H1 (cell line): Measurements from ENCODE around the gene EFEMP1. TPM values are rescaled to one million over a fixed set of nuclear protein-coding genes. Genes with fewer than 3 reads are reported as not detected.

Experiments used
- CTCF ChIA-PET: fragments of 300-600 bp; sonication (Branson Sonifier 250); formaldehyde crosslinking; loops from one replicate; lab custom pipeline; 2021; ENCODE audit not compliant: partially characterized antibody; lab: Charles Lee
- POLR2A ChIA-PET: fragments of 300-600 bp; sonication (Branson Sonifier 250); formaldehyde crosslinking; loops from one replicate; lab custom pipeline; 2021; ENCODE audit warnings: inconsistent platforms; ENCODE audit not compliant: partially characterized antibody; lab: Charles Lee
- DNase-seq, 2 experiments: peaks; one replicate each; pipeline versions ENCODE4 v3.0.0 to v3.0.0-alpha.2; 2010 to 2022; ENCODE audit warnings: low spot score in 2 of 2, low read depth in 1 of 2, mixed read lengths in 1 of 2
- FAIRE-seq: peaks from 2 replicates; lab custom pipeline; 2011; peaks lifted over from hg19 to GRCh38; lab: Jason Lieb, UNC
- H2AFZ ChIP-seq: 2 replicates; pipeline ENCODE4 v1.8.1; 2012; ENCODE audit warnings: low read length, inconsistent platforms
- H2AK5ac ChIP-seq: 2 replicates; pipeline ENCODE4 v1.6.1; 2013; ENCODE audit warnings: low read depth, low read length
- H2BK120ac ChIP-seq: replicated peaks from 2 replicates; pipeline ENCODE3; 2013; ENCODE audit warnings: low read depth, low read length, inconsistent platforms
- H2BK12ac ChIP-seq: 2 replicates; pipeline ENCODE4 v1.6.1; 2013; ENCODE audit warnings: low read depth, low read length
- H2BK15ac ChIP-seq: 2 replicates; pipeline ENCODE4 v1.6.1; 2013; ENCODE audit warnings: low read length
- H2BK20ac ChIP-seq: 2 replicates; pipeline ENCODE4 v1.6.1; 2013; ENCODE audit warnings: low read length
- H2BK5ac ChIP-seq: 2 replicates; pipeline ENCODE4 v1.6.1; 2013; ENCODE audit warnings: low read depth, low read length
- H3K14ac ChIP-seq: 2 replicates; pipeline ENCODE4 v1.6.1; 2013; ENCODE audit warnings: inconsistent platforms; ENCODE audit not compliant: insufficient read length
- H3K18ac ChIP-seq: 2 replicates; pipeline ENCODE4 v1.6.1; 2013; ENCODE audit warnings: low read length; ENCODE audit errors: extremely low read depth
- H3K23ac ChIP-seq: 2 replicates; pipeline ENCODE4 v1.6.1; 2013; ENCODE audit warnings: inconsistent platforms; ENCODE audit not compliant: insufficient read length
- H3K23me2 ChIP-seq: 2 replicates; pipeline ENCODE4 v1.6.1; 2013; ENCODE audit warnings: low read depth, low read length
- H3K27ac ChIP-seq: 2 replicates; pipeline ENCODE4 v1.6.1; 2011; ENCODE audit warnings: low read depth, low read length, inconsistent platforms
- H3K27me3 ChIP-seq, 4 experiments: replicated peaks in 1 of 4; 1 replicate in 1 of 4; 2 replicates in 3 of 4; pipeline versions ENCODE4 v1.6.1 to v1.8.1; 2011 to 2013; ENCODE audit warnings: low read length in 3 of 4, mild to moderate bottlenecking in 3 of 4, inconsistent platforms in 2 of 4, mixed read lengths in 2 of 4, moderate library complexity in 1 of 4; ENCODE audit not compliant: control insufficient read depth in 3 of 4, insufficient read depth in 3 of 4; ENCODE audit errors: extremely low read depth in 1 of 4
- H3K36me3 ChIP-seq, 4 experiments: 2 replicates each; pipeline versions ENCODE4 v1.6.1 to v1.8.1; 2011 to 2013; ENCODE audit warnings: mild to moderate bottlenecking in 4 of 4, low read length in 3 of 4, moderate library complexity in 2 of 4, control low read depth in 1 of 4, inconsistent platforms in 1 of 4; ENCODE audit not compliant: insufficient read depth in 4 of 4, control insufficient read depth in 2 of 4
- H3K4ac ChIP-seq: replicated peaks from 2 replicates; pipeline ENCODE3; 2013; ENCODE audit warnings: low read length, low read depth, mixed read lengths, inconsistent platforms; ENCODE audit not compliant: insufficient read length
- H3K4me1 ChIP-seq, 4 experiments: replicated peaks in 1 of 4; 1 replicate in 1 of 4; 2 replicates in 3 of 4; pipeline versions ENCODE4 v1.6.1 to v1.8.1; 2011 to 2013; ENCODE audit warnings: low read length in 3 of 4, inconsistent platforms in 2 of 4, mixed read lengths in 1 of 4; ENCODE audit not compliant: insufficient read depth in 4 of 4, control insufficient read depth in 3 of 4
- H3K4me2 ChIP-seq, 2 experiments: 2 replicates each; pipeline versions ENCODE4 v1.6.1 to v1.8.1; 2011 to 2013; ENCODE audit warnings: low read depth in 2 of 2, low read length in 2 of 2, control low read depth in 1 of 2, inconsistent platforms in 1 of 2, mild to moderate bottlenecking in 1 of 2; ENCODE audit not compliant: insufficient read depth in 1 of 2
- H3K4me3 ChIP-seq, 4 experiments: fragments of 200-600, 300-600 bp in 1 of 4; sonication (generic), shearing (Covaris generic), sonication (Bioruptor Twin) in 1 of 4; 2 replicates each; pipeline versions ENCODE4 v1.5.1 to v1.8.1; 2011 to 2016; ENCODE audit warnings: low read length in 4 of 4, low read depth in 3 of 4, control low read depth in 2 of 4, inconsistent platforms in 2 of 4, mild to moderate bottlenecking in 2 of 4, mixed read lengths in 1 of 4, moderate library complexity in 1 of 4; ENCODE audit not compliant: insufficient read depth in 2 of 4; ENCODE audit errors: extremely low read depth in 1 of 4
- H3K56ac ChIP-seq: replicated peaks from 2 replicates; pipeline ENCODE3; 2013; ENCODE audit warnings: low read depth, mild to moderate bottlenecking, mixed read lengths, low read length, inconsistent platforms; ENCODE audit not compliant: insufficient read length
- H3K79me1 ChIP-seq: 2 replicates; pipeline ENCODE4 v1.6.1; 2013; ENCODE audit warnings: low read depth, low read length, control low read depth
- H3K79me2 ChIP-seq, 2 experiments: 2 replicates each; pipeline versions ENCODE4 v1.6.1 to v1.8.1; 2012 to 2013; ENCODE audit warnings: low read length in 2 of 2, mild to moderate bottlenecking in 2 of 2, inconsistent platforms in 1 of 2; ENCODE audit not compliant: insufficient read depth in 2 of 2, control insufficient read depth in 1 of 2
- H3K9ac ChIP-seq, 4 experiments: replicated peaks in 1 of 4; 1 replicate in 1 of 4; 2 replicates in 3 of 4; pipeline versions ENCODE4 v1.6.1 to v1.8.1; 2011 to 2013; ENCODE audit warnings: low read depth in 3 of 4, low read length in 3 of 4, control low read depth in 2 of 4, mild to moderate bottlenecking in 2 of 4, moderate library complexity in 2 of 4, inconsistent platforms in 1 of 4; ENCODE audit errors: extremely low read depth in 1 of 4
- H3K9me3 ChIP-seq, 2 experiments: 2 replicates each; pipeline versions ENCODE4 v1.6.1 to v1.8.1; 2012 to 2013; ENCODE audit warnings: mild to moderate bottlenecking in 2 of 2, moderate library complexity in 2 of 2, control low read depth in 1 of 2, inconsistent platforms in 1 of 2, low read depth in 1 of 2, low read length in 1 of 2, mixed read lengths in 1 of 2; ENCODE audit not compliant: insufficient read depth in 2 of 2
- H4K20me1 ChIP-seq, 2 experiments: replicated peaks in 1 of 2; 2 replicates each; pipeline versions ENCODE3 to v1.8.1; 2011 to 2013; ENCODE audit warnings: inconsistent platforms in 2 of 2, low read length in 2 of 2, mild to moderate bottlenecking in 1 of 2; ENCODE audit not compliant: insufficient read depth in 2 of 2, control insufficient read depth in 1 of 2
- H4K5ac ChIP-seq: 2 replicates; pipeline ENCODE4 v1.6.1; 2013; ENCODE audit warnings: low read length, low read depth, mixed read lengths, inconsistent platforms; ENCODE audit not compliant: insufficient read length
- H4K8ac ChIP-seq: 2 replicates; pipeline ENCODE4 v1.8.0; 2013; ENCODE audit warnings: mild to moderate bottlenecking, moderate library complexity, low read length, inconsistent platforms; ENCODE audit not compliant: insufficient read depth; ENCODE audit errors: extremely low read depth
- H4K91ac ChIP-seq: replicated peaks from 2 replicates; pipeline ENCODE3; 2013; ENCODE audit warnings: low read length, mixed read lengths, inconsistent platforms; ENCODE audit not compliant: insufficient read length
- ATF2 ChIP-seq: IDR thresholded peaks from 2 replicates; pipeline ENCODE4 v1.6.1; 2012; ENCODE audit warnings: low read length, inconsistent platforms
- BCL11A ChIP-seq, 2 experiments: IDR thresholded peaks; one replicate each; pipeline ENCODE4 v1.6.1; 2011; ENCODE audit warnings: low read depth in 2 of 2, low read length in 2 of 2, mild to moderate bottlenecking in 2 of 2
- CBX8 ChIP-seq: fragments of 300-800, 300-1000 bp; sonication (generic); IDR thresholded peaks from 2 replicates; pipeline ENCODE4 v1.7.1; 2016; ENCODE audit warnings: low read depth, low read length, borderline replicate concordance
- CEBPB ChIP-seq: IDR thresholded peaks from 2 replicates; pipeline ENCODE4 v1.6.1; 2012; ENCODE audit warnings: low read depth, low read length
- EGR1 ChIP-seq: IDR thresholded peaks from 2 replicates; pipeline ENCODE4 v1.6.1; 2011; ENCODE audit warnings: low read depth, low read length, borderline replicate concordance
- HDAC2 ChIP-seq, 2 experiments: fragments of 300-600 bp in 1 of 2; sonication (generic) in 1 of 2; IDR thresholded peaks; 2 replicates each; pipeline ENCODE4 v1.6.1; 2011 to 2012; ENCODE audit warnings: low read depth in 2 of 2, low read length in 2 of 2, mild to moderate bottlenecking in 2 of 2, moderate library complexity in 2 of 2, borderline replicate concordance in 1 of 2, inconsistent platforms in 1 of 2
- NANOG ChIP-seq: IDR thresholded peaks from 2 replicates; pipeline ENCODE4 v1.6.1; 2011; ENCODE audit warnings: low read length, low read depth, mild to moderate bottlenecking, inconsistent platforms; ENCODE audit not compliant: insufficient read depth, poor library complexity, severe bottlenecking
- RNF2 ChIP-seq: fragments of 200-900, 300-1000 bp; sonication (generic); IDR thresholded peaks from 2 replicates; pipeline ENCODE4 v1.7.1; 2016; ENCODE audit warnings: borderline replicate concordance, low read depth, mild to moderate bottlenecking, antibody characterized with exemption, low read length; ENCODE audit not compliant: poor library complexity, severe bottlenecking; ENCODE audit errors: missing control alignments
- TBP ChIP-seq: IDR thresholded peaks from 2 replicates; pipeline ENCODE4 v1.6.1; 2011; ENCODE audit warnings: low read depth, low read length, improper control_type of control experiment
- TEAD4 ChIP-seq: IDR thresholded peaks from 2 replicates; pipeline ENCODE4 v1.6.1; 2012; ENCODE audit warnings: low read depth, low read length, inconsistent platforms, mixed read lengths
- WGBS, 2 experiments: shearing (Covaris generic) in 1 of 2; methylation state at CpG; one replicate each; pipeline versions ENCODE4 v1.1.6 to v1.1.7; 2013 to 2015; ENCODE audit warnings: low lambda C conversion rate in 2 of 2, mixed read lengths in 2 of 2, inconsistent platforms in 1 of 2, low coverage in 1 of 2, missing lambda C conversion rate in 1 of 2; ENCODE audit not compliant: insufficient replicate concordance in 2 of 2, insufficient coverage in 1 of 2, insufficient read length in 1 of 2; ENCODE audit errors: extremely low coverage in 1 of 2, missing lambda C conversion rate in 1 of 2; 5-methylcytosine and 5-hydroxymethylcytosine counted together
- polyA plus RNA-seq, 7 experiments: library from polyadenylated mRNA; depleted of rRNA in 3 of 7; stranded (reverse) in 5 of 7; unstranded in 2 of 7; fragments of >200 nt in 5 of 7; fragments of 200-250 nt in 2 of 7; gene quantifications; 1 replicate in 5 of 7; 2 replicates in 1 of 7; 4 replicates in 1 of 7; pipeline versions ENCODE4 v1.2.1 to v1.2.3, GENCODE V29; 2011 to 2013; ENCODE audit warnings: missing spikeins in 2 of 7, mixed read lengths in 2 of 7
- total RNA-seq: library from RNA; stranded (reverse); fragmentation: NEBNext Ultra II Directional; extraction: Animal tissue kit (Norgen Biotek cat#: 25700); gene quantifications from 2 replicates; pipeline ENCODE4 v1.2.1, GENCODE V29; 2021

Gene EFEMP1
- total and polyA plus RNA-seq, 2 of the 8 experiments (the other 6 are each of a cell fraction or from before 2014, with no cell fraction given): 15.5 to 19.7 TPM

DNA sequence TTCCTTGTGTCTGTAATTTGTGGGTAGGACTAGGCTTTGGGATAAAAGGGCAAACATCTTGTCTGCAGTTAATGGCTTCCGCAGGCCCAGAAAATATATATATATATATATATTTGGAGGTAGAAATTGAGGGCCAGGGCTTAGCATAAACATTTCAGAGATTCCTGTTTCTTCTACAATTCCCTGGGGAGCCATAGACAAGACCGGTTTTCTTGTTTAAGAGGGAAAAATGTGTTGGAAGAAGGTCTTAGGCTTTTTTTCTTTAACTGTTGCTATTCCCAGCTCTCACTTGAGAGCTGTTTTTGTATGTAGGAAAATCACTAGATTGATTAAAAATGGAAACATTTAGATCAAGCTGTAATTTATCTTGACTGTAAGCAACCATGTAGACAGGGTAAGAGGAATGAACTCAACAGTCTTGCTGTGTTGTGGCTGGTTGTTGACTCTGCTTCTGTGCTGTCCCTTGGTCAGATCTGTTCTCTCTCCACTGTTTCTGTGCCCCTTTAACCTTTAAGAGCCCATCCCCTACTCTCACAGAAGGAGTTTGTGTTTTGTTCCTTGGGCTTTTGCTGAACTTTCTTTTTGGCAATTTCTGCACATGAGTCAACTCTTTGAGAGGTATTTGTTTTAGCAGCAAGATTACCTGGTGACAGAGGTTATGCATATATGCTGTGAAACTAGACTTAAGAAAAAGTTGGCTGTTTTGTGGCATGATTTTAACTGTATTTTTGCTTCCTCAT is 58.3 kb downstream of the EFEMP1 start:
- H4K91ac ChIP-seq: no peak overlapping the region
- no peak overlapping the region for H2BK5ac ChIP-seq
- H3K27ac ChIP-seq: no peak overlapping the region
- H2BK120ac ChIP-seq: no peak overlapping the region
- no peaks in the 10 kb centered on the region for H3K36me3 ChIP-seq
- H2BK20ac ChIP-seq: no peak overlapping the region
- H2AFZ ChIP-seq: no peak overlapping the region
- H2BK15ac ChIP-seq: no peak overlapping the region
- no peaks in the 10 kb centered on the region for H4K20me1 ChIP-seq
- no peaks in the 10 kb centered on the region for H3K4me1 ChIP-seq
- no peak overlapping the region for H2BK12ac ChIP-seq
- H3K23me2 ChIP-seq: no peaks in the 10 kb centered on the region
- no peaks in the 10 kb centered on the region for H3K9me3 ChIP-seq
- DNase-seq: no peak
- H3K4me2 ChIP-seq: no peak overlapping the region
- no peak overlapping the region for H4K5ac ChIP-seq
- no peak overlapping the region for H3K18ac ChIP-seq
- H3K56ac ChIP-seq: no peak overlapping the region
- WGBS, 2 experiments: 90% methylated on average over 2 of the region's 2 CpGs; no CpG with 5 or more reads in 1 of the 2 experiments
- H3K27me3 ChIP-seq: no peaks in the 10 kb centered on the region
- CTCF ChIA-PET: interaction anchor here (0.7 kb wide), 1 partner anchor 61 kb away, joined by 3 read pairs; no protein-coding TSS in a partner anchor
- no peak overlapping the region for H3K4me3 ChIP-seq
- H4K8ac ChIP-seq: no peak overlapping the region
- no peak overlapping the region for H3K4ac ChIP-seq
- no peaks in the 10 kb centered on the region for H3K79me2 ChIP-seq
- H3K79me1 ChIP-seq: no peaks in the 10 kb centered on the region
- no peak overlapping the region for H2AK5ac ChIP-seq
- H3K14ac ChIP-seq: no peak overlapping the region
- H3K23ac ChIP-seq: no peak overlapping the region
- H3K9ac ChIP-seq: no peak overlapping the region; a peak in 1 of 7 replicates
- no peak for FAIRE-seq
- POLR2A ChIA-PET: no interaction called here
- TF ChIP-seq RNF2 (no peak), CEBPB (no peak), HDAC2 (IDR thresholded peaks at IDR 0.05; ENCODE audit: borderline replicate concordance in 1 of 2, low read depth in 2 of 2, low read length in 2 of 2) (no peak), EGR1 (no peak), TEAD4 (no peak), BCL11A (IDR thresholded peaks at IDR 0.05; ENCODE audit: low read depth in 2 of 2, low read length in 2 of 2) (no peak), TBP (no peak), NANOG (no peak), ATF2 (no peak), CBX8 (no peak)
